GM19035 (cell line): Measurements from ENCODE around the gene FAM151A.

Experiments
- ATAC-seq: cut with Tn5 transposase; IDR thresholded peaks from one replicate; pipeline ENCODE4 v1.9.1; 2021; ENCODE audit not compliant: unreplicated experiment

The FAM151A gene

DNA sequence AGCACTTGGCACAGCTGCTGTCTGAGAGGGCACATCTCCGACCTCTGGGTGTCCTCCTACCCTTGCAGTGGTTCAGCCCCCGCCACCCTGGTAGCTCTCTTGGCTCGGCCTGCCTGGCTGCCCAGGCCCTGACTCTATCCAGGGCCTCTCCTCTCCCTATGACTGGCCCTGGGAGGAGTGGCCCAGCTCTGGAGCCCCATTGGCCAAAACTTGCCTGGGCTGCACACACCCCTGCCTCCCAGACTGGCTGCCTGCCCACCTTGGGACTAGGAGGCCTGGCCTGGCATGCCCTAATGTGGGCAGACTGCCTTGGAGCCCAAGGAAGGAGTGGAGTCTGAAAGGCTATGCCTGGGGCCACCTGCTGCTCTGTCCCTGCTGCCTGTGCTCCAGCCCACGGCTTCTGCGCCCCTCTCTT is 41.7 kb downstream of the FAM151A start:
- ATAC-seq, result no peak

DNA sequence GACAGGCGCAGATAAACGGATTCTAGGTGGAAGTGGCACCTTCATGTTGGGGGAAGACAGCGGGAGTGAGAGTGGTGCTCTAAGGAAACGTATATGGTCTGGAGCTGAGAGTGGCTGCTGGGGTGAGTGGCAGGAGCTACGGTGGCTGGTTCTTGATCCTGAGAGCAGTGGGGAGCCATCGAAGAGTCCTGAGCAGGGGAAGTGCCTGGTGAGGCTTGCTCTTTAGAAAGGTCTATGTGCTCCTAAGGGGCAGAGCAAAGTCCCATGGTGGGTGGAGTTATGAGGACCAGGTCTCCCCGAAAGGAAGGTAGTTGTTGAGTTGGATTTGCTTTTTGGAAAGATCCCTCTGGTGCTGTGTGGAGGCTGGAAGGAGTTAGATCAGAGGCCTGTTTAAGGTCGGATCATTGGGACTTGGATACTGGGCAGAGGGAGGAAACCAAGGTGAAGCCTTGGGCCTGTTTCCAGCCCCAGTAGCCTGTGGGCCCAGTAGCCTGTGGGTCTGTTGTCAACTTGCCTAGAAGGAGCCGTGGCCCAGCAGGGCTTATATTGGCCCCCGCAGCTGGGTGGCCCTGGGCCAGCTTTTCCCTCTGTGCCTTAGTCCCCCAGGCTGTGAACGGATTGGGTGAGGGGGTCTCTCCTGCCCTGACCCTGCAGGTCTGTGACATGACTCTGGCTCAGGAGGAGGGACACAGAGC is 42.3 kb downstream of the FAM151A start:
- ATAC-seq, result no peak

- ATAC-seq, result no peak
These were observed 44.0 kb downstream of the FAM151A start for GRCh38 chr1:54579337-54579781.

DNA sequence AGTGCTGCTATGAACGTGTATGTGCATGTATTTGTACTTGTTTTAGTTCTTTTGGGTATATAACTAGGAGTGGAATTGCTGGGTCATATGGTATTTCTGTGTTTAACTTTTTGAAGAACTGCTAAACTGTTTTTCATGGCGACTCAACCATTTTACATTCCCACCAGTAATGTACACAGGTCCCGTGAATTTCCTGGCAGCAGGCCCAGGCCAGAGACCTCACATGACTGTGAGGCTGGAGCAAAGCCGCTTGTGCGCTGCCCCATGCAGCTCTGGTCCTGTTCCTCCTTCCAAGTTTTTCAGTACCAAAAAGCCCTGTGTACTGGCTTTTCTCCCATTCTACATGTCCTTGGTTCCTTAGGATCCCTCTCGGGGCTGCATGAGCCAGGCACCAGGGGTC is 45.7 kb downstream of the FAM151A start:
- ATAC-seq, result no peak

GRCh38 chr1:54575605-54576290 is 47.6 kb downstream of the FAM151A start:
- ATAC-seq, result no peak

DNA sequence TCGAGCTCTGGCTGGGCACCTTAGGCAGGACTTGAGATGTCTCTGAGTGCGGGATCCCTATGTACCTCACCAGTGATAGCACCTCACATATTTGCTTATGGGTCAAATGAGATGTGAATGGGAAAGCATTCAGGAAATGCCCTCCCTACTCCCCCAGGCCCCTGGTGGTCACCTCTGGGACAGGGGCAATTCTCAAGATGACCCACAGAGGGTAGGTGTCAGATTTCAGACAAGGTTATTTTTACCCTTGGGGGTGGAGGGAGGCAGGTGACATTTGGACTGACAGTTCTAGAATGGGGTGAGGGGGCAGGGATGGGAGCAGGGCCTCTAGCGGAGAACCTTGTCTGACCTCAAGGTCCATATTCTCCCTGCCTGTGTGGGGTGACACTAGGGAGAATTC is 48.2 kb downstream of the FAM151A start:
- ATAC-seq, result no peak

- ATAC-seq, result no peak
These were observed 49.1 kb downstream of the FAM151A start for GRCh38 chr1:54574158-54574778.

DNA sequence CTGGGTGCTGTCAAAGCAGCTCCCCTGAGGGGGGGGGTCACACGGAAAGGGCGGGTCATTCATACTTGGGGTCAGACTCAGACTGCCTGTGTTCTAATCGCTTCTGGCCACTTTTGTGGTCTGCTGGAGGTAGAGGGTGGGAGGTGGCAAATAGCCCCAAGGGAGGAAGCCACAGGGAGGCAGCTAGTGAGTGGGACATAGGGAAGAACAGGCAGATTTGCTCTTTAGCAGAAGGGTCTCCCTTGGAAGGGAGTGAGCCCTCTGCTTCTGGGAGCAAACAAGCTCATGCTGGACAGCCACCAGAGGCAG is 50.8 kb downstream of the FAM151A start:
- ATAC-seq, result no peak

DNA sequence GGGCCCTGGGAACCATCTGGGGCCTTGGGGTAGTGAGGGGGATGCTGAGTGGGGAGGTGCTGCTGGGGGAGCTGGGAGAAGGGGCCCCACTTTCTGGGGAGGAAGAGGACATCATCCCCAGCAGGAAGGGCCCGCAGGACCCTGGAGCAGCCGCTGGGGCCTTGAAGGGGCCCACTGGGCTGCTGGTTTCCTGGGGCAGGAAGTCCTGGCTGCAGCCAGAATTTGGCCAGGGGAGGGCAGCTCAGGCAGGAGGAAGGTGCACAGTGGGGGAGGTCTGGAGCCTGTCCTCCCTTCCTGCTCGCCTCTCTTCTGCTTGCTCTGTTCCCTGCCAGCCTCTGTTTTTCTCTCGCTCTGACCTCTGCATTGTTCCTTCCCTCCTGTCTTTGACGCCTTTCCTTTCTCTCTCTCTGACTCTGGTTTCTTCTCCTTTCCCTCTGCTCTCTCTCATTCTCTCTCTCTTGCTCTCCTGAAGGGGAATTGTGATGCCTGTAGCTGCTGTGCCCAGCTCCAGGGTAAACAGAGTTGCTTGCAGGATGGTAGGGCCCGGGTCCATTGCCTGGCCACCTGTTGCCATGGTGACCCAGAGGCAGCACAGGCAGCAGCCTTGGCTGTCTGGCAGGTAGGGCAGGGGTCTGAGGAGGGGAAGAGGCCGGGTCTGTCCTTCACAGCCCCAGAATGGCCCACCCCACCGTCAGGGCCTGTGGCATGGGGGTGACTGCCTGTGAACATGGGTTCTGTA is 51.4 kb downstream of the FAM151A start:
- ATAC-seq, result no peak

DNA sequence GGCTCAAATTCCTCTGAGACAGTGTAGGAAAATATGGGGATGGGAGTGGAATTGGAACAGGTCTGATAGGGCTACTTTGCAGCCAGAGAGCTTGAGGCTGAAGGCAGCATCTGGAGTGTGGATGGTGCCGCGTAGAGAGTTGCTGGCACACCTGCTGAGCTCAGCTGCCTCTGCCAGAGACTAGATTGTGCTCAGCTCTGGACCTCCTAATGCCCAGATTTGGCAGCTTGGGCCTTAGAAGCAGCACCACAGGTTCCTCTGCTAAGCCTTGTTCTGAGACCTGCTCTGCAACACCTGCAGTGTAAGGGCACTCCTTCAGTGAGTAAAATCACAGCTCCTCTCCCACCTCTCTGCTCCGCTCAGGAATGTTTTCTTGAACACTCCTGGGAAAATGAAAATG is 52.0 kb downstream of the FAM151A start:
- ATAC-seq, result no peak

DNA sequence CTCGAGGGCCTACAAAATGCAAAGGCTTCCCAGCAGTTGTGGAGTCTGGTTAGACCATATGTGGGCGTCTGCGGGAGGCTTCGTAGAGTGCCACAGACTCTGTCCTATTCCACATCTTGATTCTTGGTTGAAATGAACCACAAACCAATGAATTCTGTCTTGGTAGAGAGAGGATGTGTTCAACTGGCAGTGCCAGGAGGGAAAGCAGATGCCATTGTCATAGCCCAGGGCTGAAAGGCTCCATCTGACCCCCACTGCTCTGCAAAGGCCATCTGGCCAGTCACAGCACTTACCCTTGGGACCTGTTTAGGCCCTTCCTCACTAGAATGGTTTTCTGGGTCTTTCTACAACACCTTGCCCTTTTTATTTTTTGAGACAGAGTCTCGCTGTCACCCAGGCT is 53.2 kb downstream of the FAM151A start:
- ATAC-seq, result no peak

GRCh38 chr1:54569339-54569738 is 54.0 kb downstream of the FAM151A start:
- ATAC-seq, result no peak

DNA sequence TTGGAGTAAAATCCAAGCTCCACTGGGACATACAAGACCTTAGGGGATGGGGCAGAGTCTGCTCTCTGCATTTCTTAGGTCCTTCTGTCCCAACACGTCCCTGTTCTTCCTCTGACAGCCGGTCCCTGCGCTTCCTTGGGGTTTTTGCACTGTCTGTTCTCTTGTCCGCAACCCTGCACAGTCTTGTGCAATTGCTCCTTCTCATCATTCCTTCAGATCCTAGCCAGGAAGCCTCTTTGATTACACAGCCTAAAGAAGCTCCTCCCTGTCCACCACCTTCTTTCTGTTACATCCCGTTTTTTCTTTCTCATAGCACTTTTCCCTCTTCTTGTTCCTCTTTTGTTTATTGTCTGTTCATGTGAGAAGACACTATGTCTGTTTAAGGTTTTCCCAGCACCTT is 55.4 kb downstream of the FAM151A start:
- ATAC-seq, result no peak

GRCh38 chr1:54566438-54567141 is 56.7 kb downstream of the FAM151A start:
- ATAC-seq, result no peak

- ATAC-seq, result no peak
These were observed 58.2 kb downstream of the FAM151A start for GRCh38 chr1:54565113-54565501.

DNA sequence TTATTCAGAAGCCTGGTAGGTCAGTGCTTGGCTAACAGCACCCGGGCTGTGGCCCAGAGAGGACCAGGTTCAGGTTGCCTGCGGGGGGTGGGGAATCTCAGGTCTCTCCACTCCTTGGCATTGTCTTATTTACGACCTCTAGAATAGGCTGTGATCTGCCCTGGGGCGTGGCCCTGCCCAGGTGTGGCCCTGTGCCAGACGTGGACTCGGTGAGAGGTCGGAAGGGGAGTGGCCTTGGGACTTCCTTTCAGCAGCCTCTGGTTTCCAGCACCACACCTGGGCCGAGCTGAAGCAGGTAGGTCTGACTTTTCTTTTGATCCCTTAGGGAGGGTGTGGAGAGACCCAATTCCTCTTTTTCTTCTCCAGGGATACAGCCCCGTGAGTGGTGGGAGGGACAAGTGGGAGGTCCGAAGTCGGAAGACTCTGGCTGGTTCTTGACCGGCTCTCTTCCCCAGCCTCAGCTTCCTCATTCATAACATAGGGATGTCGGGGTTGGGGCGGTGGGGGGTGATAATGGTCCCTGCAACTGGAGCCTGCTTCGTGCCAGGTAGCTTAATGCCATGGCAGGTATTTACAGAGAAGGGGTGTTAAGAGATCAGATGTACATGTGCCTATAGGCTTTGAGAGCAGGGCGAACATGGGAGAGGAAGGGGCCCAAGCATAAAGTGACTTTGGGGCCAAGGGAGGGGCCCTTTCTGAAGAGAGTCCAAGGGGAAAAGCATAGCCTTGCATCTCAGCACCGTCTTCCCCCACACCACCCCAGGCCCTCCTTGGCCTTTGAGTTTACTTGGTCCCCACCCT is 58.8 kb downstream of the FAM151A start:
- no peak for ATAC-seq

DNA sequence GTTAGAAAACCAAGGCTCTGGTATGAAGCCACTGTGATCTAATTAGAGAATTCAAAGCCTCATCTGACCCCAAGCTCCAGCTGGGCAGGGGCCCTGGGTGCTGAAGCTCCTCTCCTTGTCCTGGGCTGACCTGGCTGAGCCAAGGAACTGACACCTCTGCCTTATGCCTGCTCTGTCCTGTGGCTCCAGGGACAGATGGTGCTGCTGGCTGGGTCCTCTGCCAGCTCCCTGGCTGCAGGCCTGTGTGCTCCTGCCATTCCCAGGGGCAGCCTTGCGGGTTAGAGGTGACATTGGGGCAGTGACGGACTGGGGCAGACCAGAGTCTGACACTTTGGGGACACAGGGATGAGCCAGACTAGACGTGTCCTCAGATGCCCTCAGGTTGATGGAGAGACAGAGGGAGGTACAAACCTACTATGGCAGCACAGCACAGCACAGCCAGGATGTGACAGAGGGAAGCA is 63.5 kb downstream of the FAM151A start:
- no peak for ATAC-seq
